AG08396 (cell line): ENCODE results near the gene GPS1.

Experiments used
- DNase-seq: peaks from one replicate; pipeline ENCODE4 v3.0.0; 2012; ENCODE audit warnings: low spot score, mixed read lengths

Gene GPS1

DNA sequence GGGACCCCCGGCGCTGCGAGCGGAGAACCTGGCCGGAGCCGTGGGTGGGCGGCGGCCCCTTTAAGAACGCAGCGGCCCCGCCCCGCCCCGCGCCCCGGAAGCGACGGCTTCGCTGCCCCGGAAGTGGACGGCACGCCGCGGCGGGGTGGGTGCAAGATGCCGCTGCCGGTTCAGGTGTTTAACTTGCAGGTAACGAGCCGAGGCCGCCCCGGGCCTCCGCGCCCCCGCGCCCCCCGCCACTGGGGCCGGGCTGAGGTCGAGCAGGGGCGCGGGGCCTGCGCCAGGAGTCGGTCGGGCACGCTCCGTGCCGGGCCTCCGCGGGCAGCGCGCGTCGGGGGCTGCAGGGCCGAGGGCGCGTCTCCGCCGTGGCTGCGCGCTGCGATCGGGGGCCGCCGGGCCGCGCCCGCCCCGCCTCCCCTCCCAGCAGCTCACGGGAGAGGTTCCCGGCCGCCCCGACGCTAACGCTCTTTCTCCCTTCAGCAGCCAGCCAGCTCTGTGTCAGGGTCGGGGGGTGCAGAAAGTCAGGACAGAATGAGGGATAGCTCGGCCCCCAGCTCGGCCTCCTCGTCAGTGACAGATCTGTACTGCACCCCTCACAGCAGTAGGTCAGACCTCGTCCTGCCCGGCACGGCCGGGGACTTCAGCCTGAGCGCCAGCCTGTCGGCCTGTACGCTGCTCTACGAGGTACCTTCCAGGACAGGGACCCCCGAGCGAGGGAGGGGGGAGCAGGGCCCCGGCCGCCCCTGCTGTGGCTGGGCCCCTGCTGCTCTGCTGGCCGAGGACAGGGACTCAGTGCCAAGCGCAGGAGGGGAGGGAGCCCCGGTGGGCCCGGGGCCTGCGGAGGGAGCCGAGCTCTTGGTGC, at the start of gene GPS1, which contains the start of gene RFNG:
Gene GPS1, plus strand, starts transcription at position 123 of the 862 bp plus-strand sequence. Its CDS starts 34 bp downstream, at position 157.
Gene RFNG, minus strand, starts transcription at position 36 of the 862 bp plus-strand sequence. CDS start 45 bp downstream, outside the sequence.
- peak; percentile 92 for DNase-seq

DNA sequence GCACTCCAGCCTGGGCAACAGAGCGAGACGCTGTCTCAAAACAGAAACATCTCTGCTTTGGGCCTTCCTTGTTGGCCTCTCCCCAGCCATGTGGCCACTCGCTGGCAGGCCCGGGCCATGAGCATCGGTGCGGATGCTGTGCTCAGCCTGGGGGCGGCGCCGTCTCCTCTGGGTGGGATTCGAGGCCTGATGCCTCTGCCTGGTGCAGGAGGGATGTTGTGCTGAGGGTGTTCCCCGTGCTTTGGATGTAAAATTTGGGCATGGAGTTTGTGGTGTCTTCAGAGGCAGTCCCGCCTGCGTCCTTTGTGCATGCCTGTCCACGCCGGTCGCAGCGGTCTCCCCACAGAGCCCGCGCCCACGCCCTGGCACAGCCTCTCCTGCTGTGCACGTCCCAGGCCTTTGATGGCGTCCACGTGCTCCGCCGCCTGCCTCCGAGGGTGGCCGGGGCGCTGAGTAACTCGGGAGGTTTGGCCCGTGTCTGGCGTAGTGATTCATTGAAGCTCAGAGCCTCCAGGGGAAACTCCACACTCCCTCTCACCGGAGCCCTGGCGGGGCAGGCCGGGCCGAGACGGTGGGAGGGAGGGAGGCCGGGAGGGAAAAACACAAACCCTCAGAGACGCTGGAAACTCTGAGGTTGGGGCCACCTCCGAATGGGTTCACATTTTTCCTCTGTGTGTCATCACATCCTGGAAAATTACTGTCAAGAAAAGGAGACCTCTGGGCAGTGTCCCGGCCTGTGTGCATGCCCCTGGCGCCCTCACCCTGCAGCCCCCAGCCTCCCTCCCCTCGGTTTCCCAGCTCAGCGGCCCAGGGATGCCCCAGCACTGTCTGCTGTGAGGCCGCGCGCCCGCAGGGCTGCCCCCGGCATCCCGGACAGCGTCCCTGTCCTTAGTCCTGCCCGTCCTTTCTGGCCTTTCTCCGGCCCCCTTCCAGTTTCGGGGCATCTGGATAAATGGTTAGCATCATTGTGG, 48.0 kb upstream of the GPS1 start:
- DNase-seq: peak; percentile 97

DNA sequence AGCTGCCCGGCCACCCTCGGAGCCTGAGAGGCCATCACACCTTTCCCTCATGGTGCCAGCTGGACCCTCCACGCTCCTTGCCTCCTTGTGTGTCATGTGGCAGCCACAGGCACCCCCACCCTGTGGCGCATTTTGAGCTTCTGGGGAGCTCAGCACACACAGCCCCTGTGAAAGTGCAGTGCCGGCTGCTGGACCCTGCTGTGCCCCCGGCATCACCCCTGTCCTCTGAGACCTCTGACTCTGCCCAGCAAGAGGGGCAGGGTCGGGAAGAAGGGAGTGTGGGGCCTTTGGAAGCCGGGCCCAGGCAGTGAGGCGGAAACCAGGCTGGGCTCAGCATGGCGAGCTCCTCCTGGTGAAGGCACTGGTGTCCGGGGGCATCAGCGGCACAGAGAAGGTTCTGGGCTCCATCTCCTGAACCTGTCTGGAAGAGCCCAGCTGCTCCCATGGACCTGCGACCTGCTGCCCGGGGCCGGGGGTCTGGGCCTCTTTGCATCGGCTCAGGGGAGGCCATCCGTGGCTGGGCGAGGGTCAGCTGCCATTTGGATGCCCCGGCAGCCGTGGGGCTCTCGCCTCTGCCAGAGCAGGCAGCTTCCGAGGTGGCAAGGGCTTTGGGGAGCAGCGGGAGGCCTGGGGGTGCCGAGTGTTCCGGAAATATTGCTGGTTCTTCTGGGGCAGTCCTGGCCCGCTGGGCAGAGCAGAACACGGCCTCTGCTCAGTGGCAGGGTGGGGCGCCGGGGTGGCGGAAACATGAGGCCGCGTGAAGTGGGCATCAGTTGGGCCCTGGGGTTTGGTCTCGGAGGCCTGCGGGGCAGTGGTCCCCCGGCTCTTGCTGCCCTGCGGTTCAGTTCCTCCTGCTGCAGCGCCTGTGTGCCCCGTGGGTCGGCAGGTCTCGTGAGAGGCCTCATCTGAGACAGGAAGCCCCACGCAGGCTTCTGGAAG, 46.9 kb upstream of the GPS1 start:
- no peak for DNase-seq

DNA sequence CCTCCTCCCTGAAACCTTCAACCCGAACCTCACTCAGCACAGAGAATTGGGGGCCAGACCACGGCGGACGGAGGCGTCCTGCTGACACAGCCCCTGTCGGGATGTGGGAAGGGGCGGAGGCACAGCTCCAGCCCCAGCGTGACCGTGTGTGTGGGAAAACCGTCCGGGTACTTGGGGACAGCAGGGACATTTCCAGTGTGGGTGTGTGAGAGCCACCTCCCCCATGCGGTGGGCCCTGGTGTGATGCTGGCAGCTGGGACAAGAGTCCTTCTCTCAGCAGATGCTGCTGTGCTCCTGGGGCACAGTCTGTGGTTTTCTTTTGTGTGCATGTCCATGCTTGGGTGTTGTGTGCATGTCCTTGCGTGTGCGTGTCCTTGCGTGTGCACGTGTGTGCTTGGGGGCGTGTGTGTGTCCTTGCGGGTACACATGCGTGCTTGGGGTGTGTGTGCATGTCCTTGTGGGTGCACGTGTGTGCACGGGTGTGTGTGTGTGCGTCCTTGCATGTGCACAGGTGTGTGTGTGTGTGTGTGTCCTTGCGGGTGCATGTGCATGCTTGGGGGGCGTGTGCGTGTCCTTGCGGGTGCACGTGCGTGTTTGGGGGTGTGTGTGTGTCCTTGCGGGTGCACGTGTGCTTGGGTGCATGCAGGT, 45.9 kb upstream of the GPS1 start:
- no peak for DNase-seq

DNA sequence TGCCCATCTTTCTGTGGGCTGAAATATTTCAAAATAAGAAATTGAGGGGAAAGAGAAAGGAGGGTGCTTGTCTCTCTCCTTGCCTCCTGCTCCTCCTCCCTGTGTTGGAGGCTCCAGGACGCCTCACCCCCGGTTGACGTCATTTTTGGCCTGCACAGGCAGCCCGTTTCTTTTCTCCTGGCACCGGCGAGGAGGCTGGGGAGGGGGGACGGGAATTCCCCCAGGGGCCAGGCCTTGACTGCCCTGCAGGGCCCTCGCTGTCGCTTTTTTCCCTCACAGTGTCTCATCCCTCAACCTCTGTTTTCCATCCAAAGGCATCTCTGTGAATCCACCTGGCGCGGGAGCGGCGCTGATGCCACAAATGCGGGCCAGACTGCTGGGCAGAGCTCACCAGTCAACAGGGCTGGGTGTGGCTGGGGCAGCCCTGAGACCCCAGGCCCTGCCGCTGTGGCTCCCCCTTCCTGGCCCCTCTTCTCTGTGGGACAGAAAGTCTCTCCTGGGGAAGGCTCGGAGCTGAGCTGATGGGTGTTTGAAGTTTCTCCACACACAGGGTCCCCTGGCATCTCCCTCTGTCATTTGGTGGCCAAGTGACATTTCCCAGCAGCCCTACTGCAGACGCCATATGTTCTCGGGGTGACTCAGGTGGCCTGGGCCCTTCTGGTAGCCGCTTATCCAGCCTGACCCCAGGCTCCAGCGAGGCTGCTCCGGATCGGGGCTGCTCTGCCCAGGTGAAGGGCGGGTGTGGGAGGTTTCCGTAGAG, 45.0 kb upstream of the GPS1 start:
- DNase-seq: peak; percentile 76

DNA sequence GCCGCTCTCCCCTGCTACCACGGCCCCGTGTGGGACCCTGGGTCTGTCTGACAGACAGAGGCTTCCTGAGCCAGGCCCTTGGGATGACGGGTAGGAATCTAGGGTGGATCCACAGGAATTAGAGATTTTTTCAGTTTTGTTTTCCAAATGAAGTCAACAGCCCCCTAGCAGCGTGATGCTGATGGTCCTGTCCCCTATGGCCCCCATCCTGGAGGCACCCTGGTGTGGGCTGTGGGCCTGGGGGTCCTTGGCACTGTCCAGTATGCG, 44.5 kb upstream of the GPS1 start:
- no peak for DNase-seq

DNA sequence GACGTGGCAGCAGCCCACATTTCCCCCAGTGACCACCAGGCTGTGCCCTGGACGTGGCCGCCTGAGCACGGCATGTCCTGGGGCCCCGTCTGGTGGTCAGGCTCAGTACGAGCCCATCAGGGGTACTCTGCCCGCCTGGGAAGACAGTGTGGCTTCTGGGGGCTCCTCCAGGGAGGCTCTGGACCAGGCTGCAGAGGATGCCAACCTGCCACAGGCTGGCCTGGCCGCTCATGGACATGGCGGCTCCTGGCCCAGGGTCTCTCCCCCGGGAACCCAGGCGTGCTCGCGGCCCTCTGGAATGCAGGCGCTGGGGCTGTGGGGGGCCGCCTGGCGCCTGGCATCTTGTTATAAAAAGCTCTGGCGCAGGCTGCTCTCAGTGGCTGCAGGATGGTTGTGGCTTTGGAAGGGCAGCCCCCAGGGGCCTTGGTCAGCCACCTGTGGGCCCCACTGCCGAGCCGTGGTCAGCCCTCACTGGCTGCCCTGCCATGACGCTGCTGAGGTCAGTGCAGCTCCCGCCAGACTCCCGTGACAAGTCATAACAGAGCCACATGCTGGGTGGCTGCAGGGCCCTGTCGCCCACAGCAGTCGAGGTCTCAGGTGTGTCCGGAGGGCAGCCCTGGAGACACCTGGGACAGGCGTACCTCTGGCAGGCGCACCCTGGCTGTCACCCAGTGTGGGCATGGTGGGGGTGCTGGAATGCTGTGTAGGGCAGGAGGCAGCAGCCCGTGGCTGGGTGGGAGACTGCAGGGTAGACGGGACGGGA, 44.0 kb upstream of the GPS1 start:
- DNase-seq: no peak

DNA sequence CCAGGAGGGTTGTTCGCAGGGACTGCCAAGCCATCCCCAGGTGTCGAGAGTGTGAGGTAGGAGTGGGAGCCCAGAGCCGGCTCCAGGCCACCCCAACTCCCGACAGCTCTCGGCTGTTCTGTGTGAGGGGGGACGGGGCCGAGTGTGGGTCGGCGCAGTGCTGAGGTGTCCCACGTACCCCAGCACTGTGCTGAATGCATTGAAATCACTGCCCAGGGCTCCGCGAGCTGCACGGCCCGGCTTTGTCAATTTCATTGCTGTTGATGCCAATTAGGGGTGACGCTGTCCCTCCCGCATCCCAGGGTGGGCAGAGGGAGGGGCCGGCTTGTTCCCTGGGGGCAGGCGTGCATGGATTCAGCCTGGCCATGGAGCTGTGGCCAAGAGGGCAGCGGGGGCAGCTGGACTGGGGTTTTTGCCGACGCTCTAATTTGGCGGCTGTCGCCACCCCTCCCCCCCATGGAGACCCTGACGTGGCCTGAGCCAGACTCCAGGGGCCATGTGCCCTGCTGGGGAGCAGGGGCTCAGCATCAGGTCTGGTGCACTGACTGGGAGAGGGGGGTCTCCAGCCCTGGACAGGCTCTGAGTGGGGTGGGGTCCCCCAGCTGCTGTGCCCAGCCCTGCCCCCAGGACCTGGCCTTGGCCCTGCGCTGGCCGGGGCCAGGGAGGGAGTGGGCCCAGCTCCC, 43.3 kb upstream of the GPS1 start:
- DNase-seq: no peak

DNA sequence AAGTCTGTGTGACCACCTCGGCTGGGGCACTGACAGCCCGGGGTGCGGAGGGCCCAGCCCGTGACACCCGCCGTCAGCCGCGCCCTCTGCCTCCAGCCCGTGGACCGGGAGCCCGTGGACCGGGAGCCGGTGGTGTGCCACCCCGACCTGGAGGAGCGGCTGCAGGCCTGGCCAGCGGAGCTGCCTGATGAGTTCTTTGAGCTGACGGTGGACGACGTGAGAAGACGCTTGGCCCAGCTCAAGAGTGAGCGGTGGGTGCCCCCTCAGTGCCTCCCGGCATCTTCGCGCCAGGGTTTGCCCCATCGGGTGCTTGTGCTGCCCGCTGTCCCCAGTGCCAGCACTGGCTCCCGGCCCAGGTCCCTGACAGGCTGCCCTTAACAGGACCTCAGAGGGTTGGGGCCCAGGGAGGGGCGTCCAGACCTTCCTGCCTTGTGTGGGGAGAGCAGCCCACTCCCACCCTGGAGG, 42.7 kb upstream of the GPS1 start:
- DNase-seq: no peak

DNA sequence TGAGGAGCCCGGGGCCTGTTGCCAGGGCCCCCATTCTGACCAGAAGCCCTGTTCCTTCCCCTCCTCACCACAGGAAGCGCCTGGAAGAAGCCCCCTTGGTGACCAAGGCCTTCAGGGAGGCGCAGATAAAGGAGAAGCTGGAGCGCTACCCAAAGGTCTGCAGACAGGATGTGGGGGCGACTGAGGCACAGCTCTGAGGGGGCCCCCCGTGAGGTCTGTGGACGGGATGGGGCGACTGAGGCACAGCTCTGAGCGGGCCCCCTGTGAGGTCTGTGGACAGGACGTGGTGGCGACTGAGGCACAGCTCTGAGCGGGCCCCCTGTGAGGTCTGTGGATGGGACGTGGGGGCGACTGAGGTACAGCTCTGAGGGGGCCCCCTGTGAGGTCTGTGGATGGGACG, 42.3 kb upstream of the GPS1 start:
- DNase-seq: no peak

DNA sequence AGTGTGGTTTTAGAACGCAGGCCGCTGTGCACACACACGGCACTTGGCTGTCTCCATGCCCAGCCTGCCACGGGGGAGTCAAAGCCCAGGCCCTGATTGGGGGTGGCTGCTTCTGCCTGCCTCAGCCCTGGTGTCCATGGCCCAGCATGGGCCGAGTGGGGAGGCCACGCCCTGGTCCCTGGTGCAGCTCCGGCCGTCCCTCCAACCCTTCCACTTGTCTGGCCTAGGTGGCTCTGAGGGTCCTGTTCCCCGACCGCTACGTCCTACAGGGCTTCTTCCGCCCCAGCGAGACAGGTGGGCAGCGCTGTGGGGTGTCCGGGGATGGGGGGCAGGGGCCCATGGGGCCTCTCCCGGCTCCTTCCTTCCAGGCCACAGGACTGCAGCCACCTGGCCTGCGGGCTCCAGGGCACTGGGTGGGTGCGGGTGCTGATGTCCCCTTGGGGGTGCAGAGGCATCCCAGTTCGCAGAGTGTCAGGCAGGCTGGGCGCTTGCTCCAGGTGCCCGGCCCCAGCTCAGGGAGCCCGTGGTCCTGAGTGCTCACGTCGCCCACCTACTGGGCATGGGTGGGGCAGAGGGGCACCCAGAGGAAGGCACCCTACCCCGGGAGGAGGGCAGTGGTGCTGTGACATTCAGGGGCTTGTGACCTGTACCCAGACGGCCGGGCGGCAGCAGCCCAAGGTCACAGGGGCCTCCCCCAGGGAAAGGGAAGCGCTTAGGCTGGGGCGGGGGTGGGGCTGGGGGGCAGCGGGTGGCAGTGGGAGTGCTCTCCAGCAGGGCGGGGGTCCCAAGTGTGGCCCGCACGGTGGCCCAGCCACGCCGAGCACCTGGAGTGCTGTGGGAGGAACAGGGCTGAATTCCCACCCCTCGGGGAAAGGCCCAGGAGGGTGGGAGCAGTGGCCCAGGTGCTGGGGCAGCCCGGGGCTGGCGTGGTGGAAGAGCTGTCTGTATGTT, 40.8 kb upstream of the GPS1 start:
- no peak for DNase-seq

DNA sequence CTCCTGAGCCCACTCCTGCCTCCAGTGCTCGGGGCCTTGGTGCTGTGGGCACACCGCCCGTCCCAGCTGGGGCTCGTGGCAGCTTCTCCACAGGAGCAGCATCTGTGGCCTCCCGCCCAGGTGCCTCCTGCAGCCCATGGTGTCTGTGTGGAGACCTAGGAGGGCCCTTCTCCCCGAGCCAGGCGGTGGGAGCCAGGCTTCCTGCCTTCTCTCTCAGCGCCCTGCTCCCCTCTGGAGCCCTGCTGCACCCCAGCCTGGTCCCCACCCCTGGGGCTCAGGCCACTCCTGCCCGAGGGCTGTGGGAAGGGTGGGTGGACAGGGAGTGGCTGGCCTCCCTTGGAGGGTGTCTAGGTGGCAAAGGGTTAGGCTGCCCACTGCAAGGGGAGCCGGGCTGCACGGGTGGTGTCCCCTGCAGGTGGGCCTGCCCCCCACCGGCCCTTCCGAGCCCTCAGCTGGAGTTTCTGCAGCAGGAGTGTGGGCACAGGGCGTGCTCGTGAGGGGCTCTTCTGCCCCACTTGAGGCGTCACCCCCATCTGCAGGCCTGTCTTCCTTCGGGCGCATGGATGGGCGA, 40.0 kb upstream of the GPS1 start:
- no peak for DNase-seq

DNA sequence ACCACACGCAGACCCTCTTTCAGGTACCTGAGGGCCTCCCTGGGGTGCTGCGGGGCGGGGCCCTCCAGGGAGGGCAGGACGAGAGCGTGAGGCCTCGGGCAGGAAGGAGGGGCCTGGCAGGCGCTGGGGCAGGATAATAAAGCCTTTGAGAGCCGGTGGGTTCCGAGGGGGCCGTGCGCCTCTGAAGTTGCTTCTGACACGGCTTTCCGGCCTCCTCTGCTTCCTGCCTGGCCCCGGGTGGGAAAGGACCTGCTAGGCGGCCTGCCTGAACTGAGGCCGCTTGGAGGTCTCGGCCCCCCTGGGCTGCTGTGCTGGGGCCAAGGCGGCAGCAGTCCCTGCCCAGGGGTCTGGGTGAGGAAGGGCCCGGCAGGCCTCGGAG, 39.4 kb upstream of the GPS1 start:
- no peak for DNase-seq

DNA sequence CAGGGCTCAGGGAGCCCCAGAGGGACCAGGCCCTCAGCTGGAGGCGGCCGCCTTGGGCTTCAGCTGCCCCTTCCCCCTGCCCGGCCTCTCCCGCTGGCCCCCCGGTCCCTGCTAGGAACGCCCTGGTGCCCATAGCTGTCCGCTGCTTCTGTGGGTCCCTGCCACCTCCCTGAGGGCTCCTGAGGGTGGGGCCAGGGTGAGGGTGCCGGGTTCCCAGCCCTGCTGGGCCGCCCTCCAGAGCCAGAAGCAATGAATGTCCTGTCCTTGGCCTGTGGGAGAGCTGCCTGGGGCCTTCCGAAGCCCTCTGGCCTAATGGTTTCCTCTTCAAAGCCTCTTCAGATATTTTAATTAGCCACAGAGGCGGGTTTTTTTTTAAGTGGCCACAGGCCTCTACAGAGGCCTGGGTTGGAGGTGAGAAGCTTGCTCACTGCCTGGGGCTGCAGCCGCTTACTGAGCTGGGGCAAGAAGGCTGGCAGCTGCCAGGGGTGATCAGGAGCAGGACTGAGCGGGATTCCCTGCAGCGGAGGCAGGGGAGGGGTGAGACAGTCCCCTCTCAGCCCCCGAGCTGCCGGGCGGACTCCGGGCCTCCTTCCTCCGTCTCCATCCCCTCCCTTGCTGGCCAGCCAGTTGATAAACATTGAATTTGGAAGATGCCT, 38.9 kb upstream of the GPS1 start:
- DNase-seq: no peak

DNA sequence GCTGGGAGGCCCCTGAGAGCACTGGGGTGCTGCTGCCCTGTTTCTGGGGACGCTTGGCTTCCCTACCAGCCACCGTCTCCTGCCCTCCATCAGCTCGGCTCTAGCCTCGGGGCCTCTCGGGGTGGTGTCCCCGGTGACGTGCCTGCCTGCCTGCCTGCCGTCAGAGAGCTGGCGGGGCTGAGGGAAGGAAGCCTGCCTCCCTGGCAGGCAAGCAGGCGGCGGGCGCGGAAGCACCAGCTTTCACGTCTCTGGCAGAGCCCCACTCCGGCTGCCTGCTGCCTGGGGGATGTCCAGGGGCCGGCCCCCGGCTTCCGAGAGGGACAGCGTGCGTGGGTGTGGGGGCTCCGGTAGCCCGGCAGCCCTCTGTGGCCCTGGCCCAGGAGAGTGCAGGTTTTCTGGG, 38.4 kb upstream of the GPS1 start:
- peak; percentile 75 for DNase-seq

DNA sequence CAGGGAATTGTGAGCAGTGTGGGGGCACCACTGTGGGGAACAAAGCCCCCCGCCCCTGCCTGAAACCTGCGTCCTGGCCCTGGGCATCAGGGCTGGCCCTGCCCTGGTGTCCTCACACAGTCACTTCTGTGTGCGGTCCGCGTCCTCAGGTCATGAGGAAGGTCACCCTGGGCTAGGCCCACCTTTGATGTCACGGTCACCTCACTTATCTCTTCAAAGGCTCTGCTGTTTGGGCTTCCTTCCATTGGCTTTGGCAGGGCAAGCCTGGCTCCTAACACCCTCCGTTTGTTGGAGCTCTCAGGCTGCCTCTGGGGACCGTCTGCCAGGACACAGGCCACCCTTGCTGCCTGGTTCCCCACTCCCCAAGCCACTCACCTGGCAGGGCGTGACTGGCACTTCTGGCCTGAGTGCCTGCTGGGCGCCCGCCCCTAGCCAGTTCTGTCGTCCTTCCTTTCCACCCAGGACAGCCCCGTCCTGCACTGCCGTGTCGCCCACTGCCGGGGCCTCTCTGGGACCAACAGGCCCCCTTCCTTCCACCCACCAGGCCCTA, 37.9 kb upstream of the GPS1 start:
- DNase-seq: no peak

DNA sequence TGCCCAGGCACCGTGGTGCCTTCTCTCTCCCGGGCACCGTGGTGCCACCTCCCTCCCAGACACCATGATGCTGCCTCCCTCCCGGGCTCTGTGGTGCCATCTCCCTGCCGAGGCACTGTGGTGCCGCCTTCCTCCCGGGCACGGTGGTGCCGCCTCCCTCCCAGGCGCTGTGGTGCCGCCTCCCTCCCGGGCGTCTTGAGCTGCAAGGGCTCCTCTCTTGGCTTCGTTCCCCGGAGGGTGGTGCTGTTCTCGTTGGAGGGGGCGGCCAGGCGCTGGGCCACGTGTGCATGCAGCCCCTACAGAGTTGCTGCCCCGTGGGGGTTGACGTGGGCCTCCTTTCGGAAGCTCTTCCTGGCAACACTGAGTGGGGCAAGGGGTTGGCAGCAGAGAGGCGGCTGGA, 37.3 kb upstream of the GPS1 start:
- DNase-seq: no peak
